Activated naive CD4-positive, alpha-beta T cell treated with anti-CD3 and anti-CD28 coated beads, Interleukin-2, amount 10 ng/mL, durations not matched to agents 7 days and 5 days (primary cell): ENCODE results near the gene MPHOSPH9.
"Not testable (repeated sequence)": the region's sequence is repeated elsewhere in the genome, so short reads cannot be mapped to it uniquely, and the experiment has no call there.

Experiments used
- CTCF ChIA-PET: fragments of 350-600 bp; sonication (Branson Sonifier 250); formaldehyde crosslinking; loops from one replicate; lab custom pipeline; 2021; ENCODE audit warnings: antibody characterized with exemption; lab: Charles Lee
- DNase-seq: peaks from one replicate; pipeline ENCODE4 v3.0.0-alpha.2; 2020
- H3K27ac Mint-ChIP-seq: one replicate; pipeline ENCODE4 v1.8.0; 2021; ENCODE audit warnings: mild to moderate bottlenecking, moderate library complexity, mixed read lengths
- H3K27me3 Mint-ChIP-seq: one replicate; pipeline ENCODE4 v1.8.0; 2021; ENCODE audit warnings: mild to moderate bottlenecking, mixed read lengths
- H3K36me3 Mint-ChIP-seq: one replicate; pipeline ENCODE4 v1.8.0; 2021; ENCODE audit warnings: mixed read lengths
- H3K4me1 Mint-ChIP-seq: one replicate; pipeline ENCODE4 v1.8.0; 2021; ENCODE audit warnings: mixed read lengths
- H3K4me3 Mint-ChIP-seq: one replicate; pipeline ENCODE4 v1.8.0; 2021; ENCODE audit warnings: mild to moderate bottlenecking, moderate library complexity, mixed read lengths
- H3K9me3 Mint-ChIP-seq: one replicate; pipeline ENCODE4 v1.8.0; 2021; ENCODE audit warnings: mixed read lengths

The MPHOSPH9 gene

DNA sequence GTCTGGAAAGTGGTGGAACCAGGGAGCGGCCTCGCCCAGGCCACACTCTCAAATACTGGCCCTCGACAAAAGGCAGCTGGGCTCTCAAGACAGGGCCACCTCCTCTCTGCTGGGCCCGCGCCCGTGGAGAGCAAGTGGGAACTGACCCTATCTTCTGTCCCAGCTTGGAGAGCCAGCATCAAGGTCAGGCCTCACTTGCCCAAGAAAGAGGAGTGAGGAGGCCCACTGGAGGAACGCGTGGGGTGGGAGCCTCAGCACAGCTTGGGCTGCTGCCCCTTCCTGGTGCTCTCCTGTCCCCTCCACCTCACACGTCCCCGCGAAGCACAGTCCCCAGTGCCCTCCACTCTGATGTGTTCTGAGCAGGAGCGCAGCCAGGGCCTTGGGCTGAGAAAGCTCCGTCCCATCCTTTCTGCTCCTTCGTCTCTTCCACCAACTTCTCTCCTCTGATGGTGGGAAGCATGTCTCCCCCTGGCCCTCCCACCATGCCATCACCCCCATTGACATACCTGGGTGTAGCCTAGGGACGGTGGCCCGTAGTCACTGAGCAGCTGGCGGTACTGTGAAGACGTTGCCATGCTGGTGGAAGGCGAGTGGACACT is 33.8 kb upstream of the MPHOSPH9 start:
- H3K36me3 Mint-ChIP-seq = peaks cover 3% of the 10 kb centered on the region
- DNase-seq = peak; percentile 21
- peaks cover 19% of the 10 kb centered on the region for H3K27me3 Mint-ChIP-seq
- peaks cover 27% of the 10 kb centered on the region for H3K4me1 Mint-ChIP-seq
- no peak overlapping the region for H3K27ac Mint-ChIP-seq
- H3K4me3 Mint-ChIP-seq = no peak overlapping the region
- CTCF ChIA-PET = interaction anchor here (0.6 to 1.6 kb wide), 5 partner anchors 11 to 316 kb away, joined by 3 to 7 read pairs (median 3); no protein-coding TSS in a partner anchor
- no peaks in the 10 kb centered on the region for H3K9me3 Mint-ChIP-seq

DNA sequence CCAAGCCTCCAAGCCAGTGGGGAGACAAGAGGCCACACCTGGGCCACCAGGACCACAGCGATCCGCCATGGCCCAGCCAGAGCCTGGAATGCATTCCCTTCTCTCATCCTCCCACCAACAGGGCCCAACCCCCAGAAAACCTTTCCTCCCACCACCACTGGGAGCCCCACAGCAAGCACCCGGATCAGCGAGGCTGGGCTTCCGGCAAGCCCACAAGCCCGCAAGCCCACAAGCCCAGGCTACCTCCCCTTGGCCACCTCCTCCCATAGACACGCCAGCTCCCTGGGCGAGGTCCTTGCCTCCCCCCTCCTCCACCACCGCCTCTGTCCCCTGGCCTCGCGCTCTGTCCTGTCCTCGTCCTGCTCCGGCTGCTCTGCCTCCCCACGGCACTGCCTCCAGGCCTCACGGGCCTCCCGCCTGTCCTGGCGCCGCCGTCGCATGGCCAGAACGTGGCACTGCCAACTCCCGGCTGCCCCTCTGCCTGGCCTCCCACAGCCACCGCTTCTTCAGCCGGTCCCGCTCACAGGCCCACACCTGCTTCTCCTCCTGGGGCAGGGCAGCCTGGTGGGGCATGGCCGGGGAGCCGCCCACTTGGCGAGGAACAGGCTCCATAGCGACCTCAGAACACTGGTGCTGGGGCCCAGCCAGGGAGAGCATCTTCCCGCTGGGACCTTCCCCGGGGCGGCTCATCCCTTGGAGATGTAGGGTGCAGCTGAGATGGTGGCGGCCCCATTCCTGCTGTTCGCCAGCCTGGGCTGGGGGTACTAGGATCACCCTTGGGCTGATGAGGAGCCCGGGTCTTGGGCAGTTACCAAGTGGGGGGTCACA is 33.1 kb upstream of the MPHOSPH9 start:
- peaks cover 3% of the 10 kb centered on the region for H3K36me3 Mint-ChIP-seq
- H3K9me3 Mint-ChIP-seq = no peaks in the 10 kb centered on the region
- H3K4me1 Mint-ChIP-seq = peaks cover 27% of the 10 kb centered on the region
- peaks cover 19% of the 10 kb centered on the region for H3K27me3 Mint-ChIP-seq
- DNase-seq = peak; percentile 19
- H3K27ac Mint-ChIP-seq = no peak overlapping the region
- no peak overlapping the region for H3K4me3 Mint-ChIP-seq
- CTCF ChIA-PET = interaction anchor here (1.3 to 1.6 kb wide), 2 partner anchors 11 to 316 kb away, joined by 3 to 7 read pairs; no protein-coding TSS in a partner anchor

DNA sequence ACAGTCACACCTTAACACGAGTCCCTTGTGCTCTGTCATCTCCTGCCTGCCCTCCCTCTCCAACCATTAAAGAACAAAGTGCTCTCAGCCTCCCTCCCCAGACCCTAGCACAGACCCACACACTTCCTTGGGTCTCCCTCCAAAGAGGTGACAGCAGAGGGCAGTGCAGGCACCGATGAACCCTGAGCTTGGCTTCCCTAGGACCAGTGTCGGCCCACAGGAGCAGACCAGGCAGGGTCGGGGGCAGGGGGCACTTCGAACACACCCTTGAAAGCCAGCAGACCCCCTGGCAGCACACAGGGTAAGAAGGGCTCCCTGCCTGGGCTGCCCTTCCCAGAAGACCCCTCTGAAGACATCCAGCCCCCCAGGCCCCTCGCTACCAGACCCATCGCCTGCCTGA is 31.7 kb upstream of the MPHOSPH9 start:
- H3K27me3 Mint-ChIP-seq = peaks cover 10% of the 10 kb centered on the region
- H3K27ac Mint-ChIP-seq = no peak overlapping the region
- CTCF ChIA-PET = interaction anchor here (1.3 kb wide), 1 partner anchor 27 kb away, joined by 4 read pairs; no protein-coding TSS in a partner anchor
- H3K9me3 Mint-ChIP-seq = no peaks in the 10 kb centered on the region
- DNase-seq = peak; percentile 44
- peaks cover 6% of the 10 kb centered on the region for H3K36me3 Mint-ChIP-seq
- H3K4me1 Mint-ChIP-seq = peaks cover 18% of the 10 kb centered on the region
- H3K4me3 Mint-ChIP-seq = no peak overlapping the region

DNA sequence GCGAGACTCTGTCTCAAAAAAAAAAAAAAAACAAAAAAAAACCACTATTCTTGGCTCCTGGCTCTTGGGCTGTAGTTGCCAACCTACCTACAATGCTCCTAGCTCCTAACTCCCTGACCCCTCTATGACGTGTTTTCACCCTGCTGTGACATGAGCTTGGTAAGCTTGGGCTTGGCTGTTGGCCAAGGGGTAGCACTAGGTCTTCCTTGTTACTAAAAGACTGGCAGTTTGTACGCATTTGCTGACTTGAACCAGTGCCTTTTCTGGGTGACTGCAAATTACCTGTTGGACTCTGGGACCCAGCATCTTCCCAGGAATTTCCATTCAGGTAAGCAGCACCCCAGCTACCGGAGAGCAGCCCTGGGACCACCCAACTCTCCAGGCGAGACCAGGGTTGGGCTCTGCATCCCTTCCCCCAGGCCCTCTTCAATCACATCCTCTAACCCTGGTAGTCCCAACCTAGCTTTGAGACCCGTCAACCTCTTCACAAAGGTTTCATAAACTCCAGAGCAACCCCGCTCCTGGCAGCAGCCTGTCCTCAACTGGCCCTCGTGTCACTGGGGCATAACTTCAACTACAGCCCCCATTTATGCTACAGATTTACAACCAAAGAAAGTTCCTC is 30.4 kb upstream of the MPHOSPH9 start:
- Mint-ChIP-seq H3K27ac (no peak overlapping the region), H3K36me3 (peaks cover 10% of the 10 kb centered on the region), H3K4me1 (peaks cover 6% of the 10 kb centered on the region), H3K27me3 (no peaks in the 10 kb centered on the region), H3K9me3 (no peaks in the 10 kb centered on the region), H3K4me3 (no peak overlapping the region)
- CTCF ChIA-PET = no interaction called here
- peak; percentile 12 for DNase-seq

DNA sequence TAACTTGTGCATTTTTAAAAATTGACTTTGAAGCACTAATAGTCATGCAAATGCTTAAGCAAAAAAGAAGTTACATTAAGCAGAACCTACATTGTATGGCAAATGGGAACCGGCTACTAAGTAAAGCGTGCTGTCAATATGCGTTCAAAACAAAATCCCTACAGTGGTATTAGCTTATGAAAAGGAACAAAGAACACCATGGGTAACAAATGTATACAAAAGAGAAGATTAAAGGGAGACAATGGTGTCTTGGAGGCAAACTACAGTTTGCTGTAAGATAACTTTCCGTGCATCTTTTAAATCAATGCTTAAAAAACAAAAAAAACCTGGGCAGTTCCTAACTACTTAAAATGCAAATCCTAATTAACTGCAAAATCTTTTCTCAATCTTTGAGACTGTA is 28.3 kb upstream of the MPHOSPH9 start:
- CTCF ChIA-PET = no interaction called here
- Mint-ChIP-seq H3K4me3 (no peak overlapping the region), H3K27ac (no peak overlapping the region), H3K4me1 (no peaks in the 10 kb centered on the region), H3K9me3 (no peaks in the 10 kb centered on the region), H3K27me3 (no peaks in the 10 kb centered on the region), H3K36me3 (peaks cover 14% of the 10 kb centered on the region)
- no peak for DNase-seq

DNA sequence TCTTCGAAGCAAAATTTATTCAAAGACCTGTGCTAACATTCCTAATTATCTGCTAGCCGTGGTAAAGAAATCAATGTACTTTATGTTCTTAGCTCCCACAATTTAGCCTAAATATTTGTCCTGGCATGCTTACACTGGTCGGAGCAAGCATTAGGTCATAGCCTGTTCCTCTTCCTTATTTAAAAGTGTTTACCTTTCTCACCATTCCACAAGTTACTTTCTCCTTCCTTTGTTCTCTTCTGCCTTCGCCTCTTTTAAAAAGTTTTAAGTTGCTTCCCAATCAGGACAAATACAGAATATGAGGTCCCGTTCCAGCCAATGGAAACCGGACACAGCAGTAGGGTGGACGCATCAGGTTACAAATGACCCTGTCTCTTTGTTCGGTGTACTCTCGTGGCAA is 27.1 kb upstream of the MPHOSPH9 start:
- no peak overlapping the region for H3K4me3 Mint-ChIP-seq
- H3K27ac Mint-ChIP-seq = no peak overlapping the region
- no peaks in the 10 kb centered on the region for H3K9me3 Mint-ChIP-seq
- DNase-seq = no peak
- no peaks in the 10 kb centered on the region for H3K27me3 Mint-ChIP-seq
- peaks cover 21% of the 10 kb centered on the region for H3K36me3 Mint-ChIP-seq
- CTCF ChIA-PET = no interaction called here
- H3K4me1 Mint-ChIP-seq = no peaks in the 10 kb centered on the region

DNA sequence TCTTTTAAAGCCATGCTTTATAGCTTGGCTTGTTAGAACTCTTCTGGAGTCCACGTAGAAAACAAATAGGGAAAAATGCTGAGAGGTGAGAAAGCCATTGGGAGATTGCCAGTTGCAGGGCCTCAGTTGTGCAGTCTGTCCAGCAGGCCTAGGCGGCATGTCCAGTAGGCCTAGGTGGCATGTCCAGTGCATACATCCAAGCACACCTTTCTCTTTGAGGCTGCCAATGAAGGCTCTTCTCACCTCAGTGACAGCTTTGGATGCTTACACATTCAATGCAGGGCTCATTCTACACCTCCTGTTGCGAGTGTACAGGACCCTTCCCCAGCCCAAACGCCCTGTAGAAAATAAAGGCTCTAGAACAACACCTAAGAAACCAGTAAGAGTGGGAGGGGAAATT is 25.7 kb upstream of the MPHOSPH9 start:
- H3K36me3 Mint-ChIP-seq = peaks cover 35% of the 10 kb centered on the region
- CTCF ChIA-PET = no interaction called here
- no peaks in the 10 kb centered on the region for H3K27me3 Mint-ChIP-seq
- H3K4me3 Mint-ChIP-seq = no peak overlapping the region
- H3K27ac Mint-ChIP-seq = no peak overlapping the region
- H3K4me1 Mint-ChIP-seq = no peaks in the 10 kb centered on the region
- DNase-seq = no peak
- H3K9me3 Mint-ChIP-seq = no peaks in the 10 kb centered on the region

DNA sequence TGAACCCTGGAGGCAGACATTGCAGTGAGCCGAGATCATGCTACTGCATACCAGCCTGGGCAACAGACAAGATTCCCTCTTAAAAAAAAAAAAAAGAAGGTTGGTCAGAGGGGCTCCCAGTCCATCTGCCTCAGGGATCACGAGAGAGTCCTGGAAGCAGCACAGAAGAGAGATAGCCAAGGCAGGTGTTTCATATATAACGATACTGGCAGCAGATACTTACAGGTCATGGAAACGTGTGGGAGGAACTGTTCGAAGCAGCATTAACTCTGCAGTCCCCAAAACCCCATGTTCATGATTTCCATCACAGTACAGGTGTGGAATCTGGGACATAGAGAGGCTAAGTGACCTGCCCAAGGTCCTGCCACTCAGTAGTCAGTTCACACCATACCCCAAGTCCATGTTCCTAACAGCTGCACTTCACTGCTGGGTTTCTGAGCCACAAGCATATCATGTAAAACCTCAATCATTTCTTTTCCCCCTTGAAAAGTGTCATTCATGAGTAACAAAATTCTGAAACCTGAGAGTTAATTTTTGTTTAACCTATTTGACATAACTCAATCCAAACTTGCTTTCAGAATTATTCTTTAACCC is 22.0 kb upstream of the MPHOSPH9 start:
- Mint-ChIP-seq H3K36me3 (peaks cover 39% of the 10 kb centered on the region), H3K9me3 (no peaks in the 10 kb centered on the region), H3K27ac (no peak overlapping the region), H3K27me3 (no peaks in the 10 kb centered on the region), H3K4me1 (peaks cover 9% of the 10 kb centered on the region), H3K4me3 (no peak overlapping the region)
- no peak for DNase-seq
- CTCF ChIA-PET = interaction anchor here (0.5 to 1.2 kb wide), 3 partner anchors 14 to 1766 kb away, joined by 3 to 4 read pairs (median 4); no protein-coding TSS in a partner anchor

DNA sequence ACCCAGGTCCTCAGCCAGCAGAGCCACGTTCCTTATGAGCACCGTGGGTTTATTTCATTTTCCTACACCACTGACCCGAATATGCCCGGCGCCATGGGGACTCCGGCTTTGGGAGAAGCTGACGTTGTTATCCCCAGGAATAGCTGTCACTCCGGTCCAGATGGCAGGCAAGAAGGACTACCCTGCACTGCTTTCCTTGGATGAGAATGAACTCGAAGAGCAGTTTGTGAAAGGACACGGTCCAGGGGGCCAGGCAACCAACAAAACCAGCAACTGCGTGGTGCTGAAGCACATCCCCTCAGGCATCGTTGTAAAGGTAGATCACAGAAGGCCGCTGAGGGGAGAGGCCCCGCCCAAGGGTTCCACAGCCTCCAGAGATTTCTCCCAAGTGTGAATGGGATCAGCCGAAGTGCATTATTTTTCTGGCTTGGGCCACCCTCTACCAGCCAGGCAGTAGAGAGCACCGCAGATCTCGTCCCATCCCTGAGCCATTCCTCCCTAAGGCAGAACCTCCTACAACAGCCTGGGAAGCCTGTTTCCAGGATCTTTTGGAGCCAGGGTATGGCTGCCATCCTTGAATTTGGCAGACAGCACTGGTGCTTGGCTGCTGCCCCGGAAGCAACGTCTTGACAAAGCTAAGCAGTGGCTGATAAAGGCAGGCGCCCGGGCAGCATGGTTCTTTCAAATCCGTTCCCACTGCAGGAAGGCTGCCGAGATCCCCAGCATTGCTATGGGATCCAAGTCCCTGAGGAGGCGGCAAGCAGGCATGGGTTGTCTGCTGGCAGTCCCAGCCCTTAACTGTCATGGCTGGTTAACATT is 20.9 kb upstream of the MPHOSPH9 start:
- Mint-ChIP-seq H3K27me3 (no peaks in the 10 kb centered on the region), H3K27ac (no peak overlapping the region), H3K4me3 (no peak overlapping the region), H3K36me3 (peaks cover 41% of the 10 kb centered on the region), H3K4me1 (peaks cover 12% of the 10 kb centered on the region), H3K9me3 (no peaks in the 10 kb centered on the region)
- CTCF ChIA-PET = interaction anchor here (1.1 to 1.2 kb wide), 3 partner anchors 14 to 211 kb away, joined by 3 read pairs; no protein-coding TSS in a partner anchor
- peak; percentile 13 for DNase-seq

DNA sequence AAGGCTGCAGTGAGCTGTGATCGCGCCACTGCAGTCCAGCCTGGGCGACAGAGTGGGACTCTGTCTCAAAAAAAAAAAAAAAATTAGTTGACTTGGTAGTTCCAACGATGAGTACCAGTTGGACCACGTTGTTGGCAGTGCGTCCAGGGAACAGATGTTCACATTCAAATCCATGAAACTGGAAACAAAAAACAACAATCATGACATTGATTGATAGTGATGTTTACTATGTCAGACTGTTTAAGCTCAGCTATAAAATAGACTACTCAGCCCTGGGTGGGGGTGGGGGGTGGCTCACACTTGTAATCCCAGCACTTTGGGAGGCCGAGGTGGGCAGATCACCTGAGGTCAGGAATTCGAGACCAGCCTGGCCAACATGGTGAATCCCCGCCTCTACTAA is 19.4 kb upstream of the MPHOSPH9 start:
- DNase-seq, H3K4me3 Mint-ChIP-seq, H3K27me3 Mint-ChIP-seq, H3K27ac Mint-ChIP-seq, H3K9me3 Mint-ChIP-seq: not testable (repeated sequence)
- peaks cover 21% of the 10 kb centered on the region for H3K4me1 Mint-ChIP-seq
- CTCF ChIA-PET = interaction anchor here (0.6 kb wide), 1 partner anchor 12 kb away, joined by 3 read pairs; no protein-coding TSS in a partner anchor
- peaks cover 55% of the 10 kb centered on the region for H3K36me3 Mint-ChIP-seq

DNA sequence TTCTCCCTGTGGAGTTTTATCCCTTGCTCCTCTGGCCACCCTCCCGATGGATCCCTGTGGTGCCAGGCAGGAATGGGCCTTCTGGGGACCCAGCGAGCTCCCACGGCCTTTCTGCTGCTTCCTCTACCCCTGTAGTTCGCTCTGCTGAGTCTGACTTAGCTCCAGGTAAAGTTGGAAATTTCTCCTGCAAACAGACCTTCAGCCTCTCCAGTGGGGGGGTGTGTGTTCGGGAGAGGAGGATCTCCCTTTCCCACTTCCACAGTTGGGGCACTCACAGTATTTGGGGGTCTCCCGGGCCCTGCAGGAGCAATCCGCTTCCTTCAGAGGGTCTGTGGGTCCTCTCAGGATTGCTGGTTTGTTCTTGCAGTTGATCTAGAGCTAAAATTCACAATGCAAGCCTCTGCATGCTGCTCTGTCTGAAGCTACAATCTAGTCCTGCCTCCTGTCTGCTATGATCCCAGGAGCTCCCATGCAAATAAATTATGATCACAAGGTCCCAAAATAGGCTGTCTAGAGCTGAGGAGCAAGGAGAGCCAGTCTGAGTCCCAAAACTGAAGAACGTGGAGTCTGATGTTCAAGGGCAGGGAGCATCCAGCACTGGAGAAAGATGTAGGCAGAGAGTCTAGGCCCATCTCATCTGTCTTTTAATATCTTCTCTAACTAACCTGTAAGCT is 18.6 kb upstream of the MPHOSPH9 start:
- H3K27me3 Mint-ChIP-seq = no peaks in the 10 kb centered on the region
- CTCF ChIA-PET = interaction anchor here (0.7 to 0.9 kb wide), 2 partner anchors 9 to 14 kb away, joined by 3 read pairs; no protein-coding TSS in a partner anchor
- no peak for DNase-seq
- peaks cover 27% of the 10 kb centered on the region for H3K4me1 Mint-ChIP-seq
- H3K4me3 Mint-ChIP-seq = no peak overlapping the region
- H3K36me3 Mint-ChIP-seq = peaks cover 59% of the 10 kb centered on the region
- no peak overlapping the region for H3K27ac Mint-ChIP-seq
- peaks cover 8% of the 10 kb centered on the region for H3K9me3 Mint-ChIP-seq

DNA sequence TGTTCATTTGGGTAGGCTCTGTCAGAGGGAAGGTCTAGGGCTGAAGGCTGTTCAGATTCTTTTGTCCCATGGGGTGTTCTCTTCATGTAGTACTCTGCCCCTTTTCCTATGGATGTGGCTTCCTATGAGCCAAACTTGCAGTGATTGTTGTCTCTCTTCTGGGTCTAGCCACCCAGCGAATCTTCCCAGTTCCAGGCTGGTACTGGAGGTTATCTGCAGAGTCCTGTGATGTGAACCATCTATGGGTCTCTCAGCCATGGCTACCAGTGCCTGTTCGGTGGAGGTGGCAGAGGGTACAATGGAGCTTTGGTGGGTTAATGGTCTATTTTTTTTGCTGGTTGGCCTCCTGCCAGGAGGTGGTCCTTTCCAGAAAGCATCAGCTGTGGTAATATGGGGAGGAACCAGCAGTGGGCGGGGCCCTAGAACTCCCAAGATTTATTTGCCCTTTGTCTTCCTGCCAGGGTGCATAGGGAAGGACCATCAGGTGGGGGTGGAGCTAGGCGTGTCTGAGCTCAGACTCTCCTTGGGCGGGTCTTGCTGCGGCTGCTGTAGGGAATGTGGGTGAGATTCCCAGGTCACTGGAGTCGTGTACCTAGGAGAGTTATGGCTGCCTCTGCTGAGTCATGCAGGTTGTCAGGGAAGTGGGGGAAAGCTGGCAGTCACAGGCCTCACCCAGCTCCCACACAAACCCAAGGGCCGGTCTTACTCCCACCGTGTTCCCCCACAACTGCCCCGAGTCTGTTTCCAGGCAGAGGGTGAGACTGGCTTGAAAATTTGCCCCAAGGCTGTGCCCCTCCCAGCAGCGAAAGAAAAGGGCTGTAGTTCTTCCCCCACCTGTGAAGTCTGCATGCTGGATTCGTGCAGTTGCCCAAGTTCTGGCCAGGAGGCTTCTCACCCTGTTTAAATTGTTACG is 17.8 kb upstream of the MPHOSPH9 start:
- CTCF ChIA-PET = interaction anchor here (0.9 kb wide), 1 partner anchor 9 kb away, joined by 3 read pairs; no protein-coding TSS in a partner anchor
- H3K9me3 Mint-ChIP-seq = peaks cover 8% of the 10 kb centered on the region
- DNase-seq = peak; percentile 5
- H3K4me3 Mint-ChIP-seq = no peak overlapping the region
- H3K4me1 Mint-ChIP-seq = peaks cover 30% of the 10 kb centered on the region
- H3K27me3 Mint-ChIP-seq = no peaks in the 10 kb centered on the region
- H3K36me3 Mint-ChIP-seq = peaks cover 56% of the 10 kb centered on the region
- peak overlapping the region; percentile 68 for H3K27ac Mint-ChIP-seq
